GM12878 (cell line): ENCODE measurements around the gene EIF4E. TPM values are rescaled to one million over a fixed set of nuclear protein-coding genes. Genes with fewer than 3 reads are reported as not detected.

Experiments used
- ATAC-seq: fragments of 200-7000 bp; cut with Tn5 transposase; 3 replicates; pipeline ENCODE4 v1.9.1; 2020; ENCODE audit warnings: mild to moderate bottlenecking, moderate library complexity
- BruUV-seq: library from RNA; stranded (reverse); fragments of 400-500 nt; replicated peaks from 2 replicates; lab custom pipeline; 2021; lab: Mats Ljungman, UMichigan
- CTCF ChIA-PET: fragments of 300-600 bp; sonication (Branson Sonifier 250); formaldehyde crosslinking; extraction: SDS; loops from one replicate; lab custom pipeline; 2021; ENCODE audit warnings: inconsistent platforms; lab: Yijun Ruan, JAX
- POLR2A ChIA-PET: fragments of 350-600 bp; formaldehyde crosslinking; extraction: SDS; loops from one replicate; lab custom pipeline; 2021; ENCODE audit warnings: inconsistent platforms; lab: Charles Lee
- RAD21 ChIA-PET: fragments of 300-600 bp; sonication (Branson Sonifier 250); formaldehyde crosslinking; loops from one replicate; lab custom pipeline; 2023; ENCODE audit warnings: antibody characterized with exemption; ENCODE audit not compliant: unreplicated experiment; lab: Charles Lee
- SMC1A ChIA-PET: fragments of 300-600 bp; sonication (Branson Sonifier 250); formaldehyde crosslinking; loops from one replicate; lab custom pipeline; 2023; ENCODE audit not compliant: unreplicated experiment, uncharacterized antibody; lab: Charles Lee
- DNase-seq: peaks from one replicate; pipeline ENCODE4 v3.0.0-alpha.2; 2011; ENCODE audit warnings: low read depth, low spot score
- FAIRE-seq: peaks from 3 replicates; lab custom pipeline; 2011; peaks lifted over from hg19 to GRCh38; lab: Jason Lieb, UNC
- H2AFZ ChIP-seq: 2 replicates; pipeline ENCODE4 v1.6.0; 2011; ENCODE audit warnings: low read depth, low read length, control low read depth; ENCODE audit not compliant: control insufficient read depth
- H3K27ac ChIP-seq: 2 replicates; pipeline ENCODE4 v1.5.1; 2011; ENCODE audit warnings: control low read depth; ENCODE audit not compliant: control insufficient read depth, insufficient read depth
- H3K27me3 ChIP-seq, 2 experiments: replicated peaks in 1 of 2; 2 replicates each; pipeline versions ENCODE4 v1.6.0 to v1.6.1; 2011; ENCODE audit warnings: low read length in 1 of 2; ENCODE audit not compliant: control insufficient read depth in 2 of 2, insufficient read depth in 2 of 2
- H3K36me3 ChIP-seq, 2 experiments: 2 replicates each; pipeline ENCODE4 v1.5.1; 2011; ENCODE audit warnings: low read length in 1 of 2; ENCODE audit not compliant: control insufficient read depth in 2 of 2, insufficient read depth in 2 of 2
- H3K4me1 ChIP-seq: 2 replicates; pipeline ENCODE4 v1.6.1; 2011; ENCODE audit warnings: mild to moderate bottlenecking, low read length, moderate library complexity, mixed read lengths; ENCODE audit not compliant: control insufficient read depth, insufficient read depth
- H3K4me2 ChIP-seq: 2 replicates; pipeline ENCODE4 v1.6.0; 2011; ENCODE audit warnings: control low read depth; ENCODE audit not compliant: control insufficient read depth, insufficient read depth
- H3K4me3 ChIP-seq: fragments of 200-600 bp; sonication (generic); 2 replicates; pipeline ENCODE4 v1.5.1; 2016
- H3K79me2 ChIP-seq: 2 replicates; pipeline ENCODE4 v1.6.0; 2011; ENCODE audit warnings: low read length; ENCODE audit not compliant: control insufficient read depth, insufficient read depth
- H3K9ac ChIP-seq: 2 replicates; pipeline ENCODE4 v1.8.0; 2011; ENCODE audit warnings: low read length, control low read depth, mixed read lengths; ENCODE audit not compliant: control insufficient read depth, insufficient read depth
- H3K9me3 ChIP-seq: replicated peaks from 3 replicates; pipeline ENCODE4 v1.5.1; 2011; ENCODE audit warnings: mild to moderate bottlenecking, low read length; ENCODE audit not compliant: control insufficient read depth, insufficient read depth
- H4K20me1 ChIP-seq: 2 replicates; pipeline ENCODE4 v1.6.0; 2011; ENCODE audit not compliant: control insufficient read depth, insufficient read depth
- ETV6 ChIP-seq, 2 experiments: fragments of 450-650 bp in 1 of 2; IDR thresholded peaks in 1 of 2; conservative IDR thresholded peaks in 1 of 2; 2 replicates each; pipeline ENCODE4 v1.6.1; 2014; ENCODE audit warnings: antibody characterized with exemption in 1 of 2, borderline replicate concordance in 1 of 2, low read depth in 1 of 2, mild to moderate bottlenecking in 1 of 2, moderate library complexity in 1 of 2
- MEF2B ChIP-seq: fragments of 450-650 bp; IDR thresholded peaks from 2 replicates; pipeline ENCODE4 v1.6.1; 2018; ENCODE audit warnings: mild to moderate bottlenecking, moderate library complexity; ENCODE audit not compliant: partially characterized antibody, poor library complexity, severe bottlenecking
- RAD21 ChIP-seq: IDR thresholded peaks from 2 replicates; pipeline ENCODE4 v1.6.1; 2011; ENCODE audit warnings: mild to moderate bottlenecking, low read depth, low read length, moderate library complexity; ENCODE audit not compliant: insufficient read depth
- RCOR1 ChIP-seq: conservative IDR thresholded peaks from 2 replicates; pipeline ENCODE4 v1.6.1; 2012; ENCODE audit warnings: low read depth, low read length, improper control_type of control experiment
- SMC3 ChIP-seq: IDR thresholded peaks from 2 replicates; pipeline ENCODE4 v1.6.1; 2011; ENCODE audit warnings: low read length, improper control_type of control experiment, borderline replicate concordance
- WGBS: methylation state at CpG from one replicate; pipeline ENCODE4 v1.1.6; 2016; ENCODE audit warnings: low lambda C conversion rate; ENCODE audit not compliant: insufficient replicate concordance, insufficient coverage; ENCODE audit errors: missing lambda C conversion rate; 5-methylcytosine and 5-hydroxymethylcytosine counted together
- in situ Hi-C: fragments of 300-500 bp; cut with MboI; formaldehyde crosslinking; loops from 9 replicates; pipeline ENCODE4 v1.14.3; 2018; ENCODE audit warnings: mixed read lengths
- intact Hi-C: fragments of 100-400 bp; cut with micrococcal nuclease; formaldehyde crosslinking; loops from one replicate; pipeline ENCODE4 v1.14.2; 2022; ENCODE audit not compliant: unreplicated experiment
- polyA plus RNA-seq, 11 experiments: library from polyadenylated mRNA; depleted of rRNA in 4 of 11; unstranded in 6 of 11; stranded (reverse) in 5 of 11; fragments of >200 nt; fragmentation: Nextera tagmentation in 4 of 11; fragmentation: Illumina TruSeq in 1 of 11; extraction: Ambion mirVana in 4 of 11; extraction: Trizol in 1 of 11; gene quantifications; 1 replicate in 1 of 11; 2 replicates in 10 of 11; pipeline versions ENCODE4 v1.2.1 to v1.2.3, GENCODE V29; 2011 to 2016; ENCODE audit warnings: inconsistent platforms in 2 of 11, missing spikeins in 2 of 11, low read depth in 1 of 11
- total RNA-seq, 4 experiments: library from RNA; depleted of rRNA in 3 of 4; stranded (reverse); fragments of >200 nt in 3 of 4; fragmentation: Illumina TruSeq in 1 of 4; extraction: Trizol in 1 of 4; gene quantifications; 2 replicates each; pipeline versions ENCODE4 v1.2.1 to v1.2.3, GENCODE V29; 2013 to 2021
- TF ChIP-seq, protein P1 (sequence below): IDR thresholded peaks from 2 replicates; pipeline ENCODE4 v1.6.1; 2012; ENCODE audit warnings: low read length, inconsistent platforms
- TF ChIP-seq, protein P2 (sequence below): fragments of 450-650 bp; IDR thresholded peaks from 2 replicates; pipeline ENCODE4 v1.6.1; 2017; ENCODE audit warnings: mild to moderate bottlenecking, moderate library complexity
- TF ChIP-seq, protein P3 (sequence below): fragments of 450-650 bp; IDR thresholded peaks from 2 replicates; pipeline ENCODE4 v1.6.1; 2017; ENCODE audit warnings: mild to moderate bottlenecking, moderate library complexity
- TF ChIP-seq, protein P4 (sequence below): IDR thresholded peaks from 2 replicates; pipeline ENCODE4 v1.6.1; 2011; ENCODE audit warnings: low read depth, low read length, improper control_type of control experiment, borderline replicate concordance

Gene EIF4E
- total and polyA plus RNA-seq, 10 of the 15 experiments (the other 5 are each of a cell fraction or from before 2014, with no cell fraction given), result 104 to 372 (median 163) TPM

DNA sequence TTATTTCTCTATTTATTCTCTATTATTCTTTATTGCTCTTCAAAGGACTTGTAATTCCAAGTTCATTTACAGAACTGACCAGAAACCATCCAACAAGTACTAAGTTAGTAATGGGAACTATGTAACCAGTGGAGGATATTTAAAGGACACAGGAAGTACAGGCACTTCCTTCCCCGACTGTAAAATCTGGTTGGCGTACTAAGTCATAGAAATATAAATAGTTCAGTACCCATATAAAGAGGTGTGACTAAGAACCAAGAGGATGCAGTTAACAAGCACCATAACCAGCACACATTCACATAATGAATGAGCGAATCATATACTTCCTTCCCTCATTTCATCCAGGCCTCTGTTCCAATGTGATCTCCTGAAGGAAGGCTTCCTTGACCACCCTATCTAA, 3.6 kb upstream of the EIF4E start (continued):
- TF ChIP-seq, protein P1, sequence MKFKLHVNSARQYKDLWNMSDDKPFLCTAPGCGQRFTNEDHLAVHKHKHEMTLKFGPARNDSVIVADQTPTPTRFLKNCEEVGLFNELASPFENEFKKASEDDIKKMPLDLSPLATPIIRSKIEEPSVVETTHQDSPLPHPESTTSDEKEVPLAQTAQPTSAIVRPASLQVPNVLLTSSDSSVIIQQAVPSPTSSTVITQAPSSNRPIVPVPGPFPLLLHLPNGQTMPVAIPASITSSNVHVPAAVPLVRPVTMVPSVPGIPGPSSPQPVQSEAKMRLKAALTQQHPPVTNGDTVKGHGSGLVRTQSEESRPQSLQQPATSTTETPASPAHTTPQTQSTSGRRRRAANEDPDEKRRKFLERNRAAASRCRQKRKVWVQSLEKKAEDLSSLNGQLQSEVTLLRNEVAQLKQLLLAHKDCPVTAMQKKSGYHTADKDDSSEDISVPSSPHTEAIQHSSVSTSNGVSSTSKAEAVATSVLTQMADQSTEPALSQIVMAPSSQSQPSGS, result peak; percentile 45; the same call in 1 of the 2 replicates
- TF ChIP-seq, protein P2, sequence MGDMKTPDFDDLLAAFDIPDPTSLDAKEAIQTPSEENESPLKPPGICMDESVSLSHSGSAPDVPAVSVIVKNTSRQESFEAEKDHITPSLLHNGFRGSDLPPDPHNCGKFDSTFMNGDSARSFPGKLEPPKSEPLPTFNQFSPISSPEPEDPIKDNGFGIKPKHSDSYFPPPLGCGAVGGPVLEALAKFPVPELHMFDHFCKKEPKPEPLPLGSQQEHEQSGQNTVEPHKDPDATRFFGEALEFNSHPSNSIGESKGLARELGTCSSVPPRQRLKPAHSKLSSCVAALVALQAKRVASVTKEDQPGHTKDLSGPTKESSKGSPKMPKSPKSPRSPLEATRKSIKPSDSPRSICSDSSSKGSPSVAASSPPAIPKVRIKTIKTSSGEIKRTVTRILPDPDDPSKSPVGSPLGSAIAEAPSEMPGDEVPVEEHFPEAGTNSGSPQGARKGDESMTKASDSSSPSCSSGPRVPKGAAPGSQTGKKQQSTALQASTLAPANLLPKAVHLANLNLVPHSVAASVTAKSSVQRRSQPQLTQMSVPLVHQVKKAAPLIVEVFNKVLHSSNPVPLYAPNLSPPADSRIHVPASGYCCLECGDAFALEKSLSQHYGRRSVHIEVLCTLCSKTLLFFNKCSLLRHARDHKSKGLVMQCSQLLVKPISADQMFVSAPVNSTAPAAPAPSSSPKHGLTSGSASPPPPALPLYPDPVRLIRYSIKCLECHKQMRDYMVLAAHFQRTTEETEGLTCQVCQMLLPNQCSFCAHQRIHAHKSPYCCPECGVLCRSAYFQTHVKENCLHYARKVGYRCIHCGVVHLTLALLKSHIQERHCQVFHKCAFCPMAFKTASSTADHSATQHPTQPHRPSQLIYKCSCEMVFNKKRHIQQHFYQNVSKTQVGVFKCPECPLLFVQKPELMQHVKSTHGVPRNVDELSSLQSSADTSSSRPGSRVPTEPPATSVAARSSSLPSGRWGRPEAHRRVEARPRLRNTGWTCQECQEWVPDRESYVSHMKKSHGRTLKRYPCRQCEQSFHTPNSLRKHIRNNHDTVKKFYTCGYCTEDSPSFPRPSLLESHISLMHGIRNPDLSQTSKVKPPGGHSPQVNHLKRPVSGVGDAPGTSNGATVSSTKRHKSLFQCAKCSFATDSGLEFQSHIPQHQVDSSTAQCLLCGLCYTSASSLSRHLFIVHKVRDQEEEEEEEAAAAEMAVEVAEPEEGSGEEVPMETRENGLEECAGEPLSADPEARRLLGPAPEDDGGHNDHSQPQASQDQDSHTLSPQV, result no peak
- peak in 1 of 2 experiments; percentile 75; a peak in 2 of 4 replicates for TF ChIP-seq ETV6 (conservative IDR thresholded peaks at IDR 0.05 in 1 of 2, IDR thresholded peaks at IDR 0.05 in 1 of 2; ENCODE audit: borderline replicate concordance in 1 of 2, low read depth in 1 of 2)

DNA sequence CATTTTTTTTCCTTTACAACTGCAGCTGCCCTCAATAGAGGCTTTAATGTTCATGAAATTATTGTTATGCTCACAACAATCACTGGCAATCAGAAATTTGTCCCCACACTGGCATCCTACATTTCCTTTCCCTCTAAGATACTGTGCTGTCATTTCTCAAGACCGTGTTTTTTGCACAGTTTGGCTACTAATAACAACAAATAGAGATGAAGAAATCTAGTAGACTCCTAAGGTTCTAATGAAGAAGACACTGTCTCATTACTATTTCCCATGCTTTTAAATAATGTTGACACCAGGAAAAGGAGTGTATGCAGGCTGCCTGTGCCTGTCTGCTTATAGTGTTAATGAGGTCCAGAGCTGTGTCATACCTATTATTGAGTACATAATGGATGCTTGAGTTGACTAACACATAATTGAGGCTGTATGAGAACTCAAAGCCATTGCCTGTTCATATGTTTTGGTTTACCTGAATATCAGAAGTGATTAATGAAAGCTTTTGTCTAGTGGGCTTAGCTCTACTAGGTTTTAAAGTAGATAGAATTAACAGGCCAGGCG, 1.5 kb upstream of the EIF4E start:
- 36% methylated on average over 2 of the region's 2 CpGs for WGBS
- RAD21 ChIA-PET, result interaction anchor here (0.6 to 1.7 kb wide), 2 partner anchors 14 to 65 kb away, joined by 5 read pairs; partner anchors contain the start of gene METAP1
- peak overlapping the region; percentile 82 for H3K4me3 ChIP-seq
- no peaks in the 10 kb centered on the region for H3K27me3 ChIP-seq
- peaks cover 34% of the 10 kb centered on the region for H3K79me2 ChIP-seq
- FAIRE-seq (no peak), DNase-seq (no peak), ATAC-seq (no peak)
- H3K4me2 ChIP-seq, result peak overlapping the region; percentile 99
- BruUV-seq, result no TSS peak
- peak overlapping the region; percentile 95; the same call in 1 of the 2 replicates for H3K9ac ChIP-seq
- intact Hi-C loops (loop anchor here (1.0 to 2.0 kb wide), 2 partner anchors 474 to 484 kb away; no protein-coding TSS in a partner anchor), in situ Hi-C loops (no loop called here)
- no peaks in the 10 kb centered on the region for H3K9me3 ChIP-seq
- CTCF ChIA-PET, result interaction anchor here (0.9 to 1.6 kb wide), 4 partner anchors 10 to 475 kb away, joined by 3 to 11 read pairs (median 6); partner anchors contain the start of gene METAP1
- H4K20me1 ChIP-seq, result no peaks in the 10 kb centered on the region
- peaks cover 7% of the 10 kb centered on the region for H3K4me1 ChIP-seq
- SMC1A ChIA-PET, result interaction anchor here (0.6 to 1.3 kb wide), 3 partner anchors 12 to 319 kb away, joined by 3 to 4 read pairs (median 4); no protein-coding TSS in a partner anchor
- peak overlapping the region; percentile 99 for H2AFZ ChIP-seq
- POLR2A ChIA-PET, result interaction anchor here (4.2 kb wide), 1 partner anchor 13 kb away, joined by 21 read pairs; no protein-coding TSS in a partner anchor
- peak overlapping the region; percentile 96 for H3K27ac ChIP-seq
- H3K36me3 ChIP-seq, result peaks cover 0 to 2% of the 10 kb centered on the region in 2 experiments; a peak in 2 of 4 replicates
- TF ChIP-seq, protein P3, sequence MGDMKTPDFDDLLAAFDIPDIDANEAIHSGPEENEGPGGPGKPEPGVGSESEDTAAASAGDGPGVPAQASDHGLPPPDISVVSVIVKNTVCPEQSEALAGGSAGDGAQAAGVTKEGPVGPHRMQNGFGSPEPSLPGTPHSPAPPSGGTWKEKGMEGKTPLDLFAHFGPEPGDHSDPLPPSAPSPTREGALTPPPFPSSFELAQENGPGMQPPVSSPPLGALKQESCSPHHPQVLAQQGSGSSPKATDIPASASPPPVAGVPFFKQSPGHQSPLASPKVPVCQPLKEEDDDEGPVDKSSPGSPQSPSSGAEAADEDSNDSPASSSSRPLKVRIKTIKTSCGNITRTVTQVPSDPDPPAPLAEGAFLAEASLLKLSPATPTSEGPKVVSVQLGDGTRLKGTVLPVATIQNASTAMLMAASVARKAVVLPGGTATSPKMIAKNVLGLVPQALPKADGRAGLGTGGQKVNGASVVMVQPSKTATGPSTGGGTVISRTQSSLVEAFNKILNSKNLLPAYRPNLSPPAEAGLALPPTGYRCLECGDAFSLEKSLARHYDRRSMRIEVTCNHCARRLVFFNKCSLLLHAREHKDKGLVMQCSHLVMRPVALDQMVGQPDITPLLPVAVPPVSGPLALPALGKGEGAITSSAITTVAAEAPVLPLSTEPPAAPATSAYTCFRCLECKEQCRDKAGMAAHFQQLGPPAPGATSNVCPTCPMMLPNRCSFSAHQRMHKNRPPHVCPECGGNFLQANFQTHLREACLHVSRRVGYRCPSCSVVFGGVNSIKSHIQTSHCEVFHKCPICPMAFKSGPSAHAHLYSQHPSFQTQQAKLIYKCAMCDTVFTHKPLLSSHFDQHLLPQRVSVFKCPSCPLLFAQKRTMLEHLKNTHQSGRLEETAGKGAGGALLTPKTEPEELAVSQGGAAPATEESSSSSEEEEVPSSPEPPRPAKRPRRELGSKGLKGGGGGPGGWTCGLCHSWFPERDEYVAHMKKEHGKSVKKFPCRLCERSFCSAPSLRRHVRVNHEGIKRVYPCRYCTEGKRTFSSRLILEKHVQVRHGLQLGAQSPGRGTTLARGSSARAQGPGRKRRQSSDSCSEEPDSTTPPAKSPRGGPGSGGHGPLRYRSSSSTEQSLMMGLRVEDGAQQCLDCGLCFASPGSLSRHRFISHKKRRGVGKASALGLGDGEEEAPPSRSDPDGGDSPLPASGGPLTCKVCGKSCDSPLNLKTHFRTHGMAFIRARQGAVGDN, result no peak
- no peak for TF ChIP-seq MEF2B
- TF ChIP-seq SMC3, result no peak
- TF ChIP-seq, protein P4, sequence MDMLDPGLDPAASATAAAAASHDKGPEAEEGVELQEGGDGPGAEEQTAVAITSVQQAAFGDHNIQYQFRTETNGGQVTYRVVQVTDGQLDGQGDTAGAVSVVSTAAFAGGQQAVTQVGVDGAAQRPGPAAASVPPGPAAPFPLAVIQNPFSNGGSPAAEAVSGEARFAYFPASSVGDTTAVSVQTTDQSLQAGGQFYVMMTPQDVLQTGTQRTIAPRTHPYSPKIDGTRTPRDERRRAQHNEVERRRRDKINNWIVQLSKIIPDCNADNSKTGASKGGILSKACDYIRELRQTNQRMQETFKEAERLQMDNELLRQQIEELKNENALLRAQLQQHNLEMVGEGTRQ, result no peak
- no peak for TF ChIP-seq RAD21
- no peak for TF ChIP-seq RCOR1
